DOHH2 (cell line): ENCODE data around the gene NPY2R.

ENCODE experiments used
- H3F3A ChIP-seq: fragments of 200-600 bp; sonication (generic), shearing (Covaris generic); 2 replicates; pipeline ENCODE4 v1.6.0; 2016; ENCODE audit warnings: antibody characterized with exemption, mild to moderate bottlenecking; ENCODE audit not compliant: control insufficient read depth, insufficient read depth
- H3K27ac ChIP-seq: fragments of 200-600 bp; sonication (generic); 2 replicates; pipeline ENCODE4 v1.5.1; 2014; ENCODE audit warnings: low read depth, mild to moderate bottlenecking, low read length, moderate library complexity
- H3K27me3 ChIP-seq: fragments of 200-600 bp; sonication (generic); 2 replicates; pipeline ENCODE4 v1.6.1; 2014; ENCODE audit warnings: mild to moderate bottlenecking, low read length, mixed read lengths; ENCODE audit not compliant: control insufficient read depth
- H3K36me3 ChIP-seq: fragments of 200-600 bp; sonication (generic); 2 replicates; pipeline ENCODE4 v1.6.1; 2014; ENCODE audit warnings: mild to moderate bottlenecking, low read length, moderate library complexity, mixed read lengths; ENCODE audit not compliant: control insufficient read depth
- H3K4me1 ChIP-seq: fragments of 200-600 bp; sonication (generic); 2 replicates; pipeline ENCODE4 v1.6.1; 2014; ENCODE audit warnings: mild to moderate bottlenecking, low read length, mixed read lengths; ENCODE audit not compliant: control insufficient read depth
- H3K4me2 ChIP-seq: fragments of 200-600 bp; sonication (generic); 2 replicates; pipeline ENCODE4 v1.6.0; 2014; ENCODE audit warnings: mild to moderate bottlenecking, low read length, moderate library complexity
- H3K4me3 ChIP-seq: fragments of 200-600 bp; sonication (generic); 2 replicates; pipeline ENCODE4 v1.5.1; 2014; ENCODE audit warnings: mild to moderate bottlenecking, low read length, mixed read lengths
- H3K79me2 ChIP-seq: fragments of 200-600 bp; sonication (generic); 2 replicates; pipeline ENCODE4 v1.6.1; 2014; ENCODE audit warnings: mild to moderate bottlenecking, low read length, mixed read lengths; ENCODE audit not compliant: control insufficient read depth
- H3K9me2 ChIP-seq: fragments of 200-600 bp; sonication (generic); replicated peaks from 2 replicates; pipeline ENCODE4 v1.6.1; 2014; ENCODE audit warnings: mild to moderate bottlenecking, low read length, mixed read lengths; ENCODE audit not compliant: control insufficient read depth
- H3K9me3 ChIP-seq: fragments of 200-600 bp; sonication (generic); 2 replicates; pipeline ENCODE4 v1.6.1; 2014; ENCODE audit warnings: antibody characterized with exemption, low read length, mixed read lengths; ENCODE audit not compliant: control insufficient read depth, insufficient read depth
- H4K20me1 ChIP-seq: fragments of 200-600 bp; sonication (generic); 2 replicates; pipeline ENCODE4 v1.6.0; 2014; ENCODE audit warnings: low read depth, mild to moderate bottlenecking, antibody characterized with exemption, low read length, moderate library complexity; ENCODE audit not compliant: control insufficient read depth, insufficient read depth
- CTCF ChIP-seq: fragments of 200-600 bp; sonication (generic); IDR thresholded peaks from one replicate; pipeline ENCODE4 v1.5.1; 2014; ENCODE audit warnings: antibody characterized with exemption, mild to moderate bottlenecking, low read depth, low read length; ENCODE audit not compliant: poor library complexity, severe bottlenecking
- EZH2phosphoT487 ChIP-seq: fragments of 200-600 bp; sonication (generic); IDR thresholded peaks from 2 replicates; pipeline ENCODE4 v1.6.1; 2017; ENCODE audit warnings: borderline replicate concordance, mild to moderate bottlenecking, antibody characterized with exemption, low read length, moderate library complexity, mixed read lengths

Gene NPY2R

GRCh38 chr4:155241225-155241624 lies 32.8 kb downstream of the NPY2R start:
- H3K4me1 ChIP-seq, result no peaks in the 10 kb centered on the region
- no peaks in the 10 kb centered on the region for H3K9me2 ChIP-seq
- H3K36me3 ChIP-seq, result no peaks in the 10 kb centered on the region
- H3K27ac ChIP-seq, result no peak overlapping the region
- no peaks in the 10 kb centered on the region for H3K9me3 ChIP-seq
- no peak overlapping the region for H3K4me2 ChIP-seq
- no peak overlapping the region for H3K4me3 ChIP-seq
- H3K27me3 ChIP-seq, result no peaks in the 10 kb centered on the region
- no peaks in the 10 kb centered on the region for H3F3A ChIP-seq
- TF ChIP-seq EZH2phosphoT487 (no peak), CTCF (no peak)
- no peaks in the 10 kb centered on the region for H4K20me1 ChIP-seq
- no peaks in the 10 kb centered on the region for H3K79me2 ChIP-seq

GRCh38 chr4:155241664-155242063 lies 33.2 kb downstream of the NPY2R start:
- H3K27me3 ChIP-seq, result no peaks in the 10 kb centered on the region
- no peaks in the 10 kb centered on the region for H4K20me1 ChIP-seq
- no peak overlapping the region for H3K27ac ChIP-seq
- H3K36me3 ChIP-seq, result no peaks in the 10 kb centered on the region
- H3F3A ChIP-seq, result no peaks in the 10 kb centered on the region
- no peak overlapping the region for H3K4me2 ChIP-seq
- no peaks in the 10 kb centered on the region for H3K79me2 ChIP-seq
- H3K9me2 ChIP-seq, result no peaks in the 10 kb centered on the region
- H3K4me1 ChIP-seq, result no peaks in the 10 kb centered on the region
- H3K9me3 ChIP-seq, result no peaks in the 10 kb centered on the region
- TF ChIP-seq EZH2phosphoT487, result no peak
- TF ChIP-seq CTCF, result no peak
- no peak overlapping the region for H3K4me3 ChIP-seq

GRCh38 chr4:155245105-155245504 lies 36.7 kb downstream of the NPY2R start:
- no peaks in the 10 kb centered on the region for H3K79me2 ChIP-seq
- no peaks in the 10 kb centered on the region for H3F3A ChIP-seq
- no peaks in the 10 kb centered on the region for H3K4me1 ChIP-seq
- H3K9me3 ChIP-seq, result no peaks in the 10 kb centered on the region
- H3K9me2 ChIP-seq, result no peaks in the 10 kb centered on the region
- TF ChIP-seq EZH2phosphoT487 (no peak), CTCF (no peak)
- no peak overlapping the region for H3K4me3 ChIP-seq
- H3K27me3 ChIP-seq, result no peaks in the 10 kb centered on the region
- H3K36me3 ChIP-seq, result no peaks in the 10 kb centered on the region
- no peak overlapping the region for H3K4me2 ChIP-seq
- H4K20me1 ChIP-seq, result no peaks in the 10 kb centered on the region
- no peak overlapping the region for H3K27ac ChIP-seq
